Pancreas (tissue), 10 donors: ENCODE measurements around the gene FAM78B. TPM values are rescaled to one million over a fixed set of nuclear protein-coding genes. Genes with fewer than 3 reads are reported as not detected.

ENCODE experiments used
- ATAC-seq, 4 donors: fragments of 200-7000 bp; cut with Tn5 transposase; one replicate each; pipeline versions ENCODE4 v1.8.0 to v1.9.1; 2020; ENCODE audit warnings: mild to moderate bottlenecking in 4 of 4, moderate library complexity in 4 of 4
- DNase-seq, 6 donors: peaks; one replicate each; pipeline ENCODE4 v3.0.0-alpha.2; 2020
- FAIRE-seq: peaks from 2 replicates; lab custom pipeline; 2012; peaks lifted over from hg19 to GRCh38; lab: Jason Lieb, UNC
- H3K27ac ChIP-seq, 4 donors: fragments of 200-600 bp; sonication (generic); 1 replicate in 3 of 4; 2 replicates in 1 of 4; pipeline versions ENCODE4 v1.5.0 to v1.8.0; 2020
- H3K27me3 ChIP-seq, 4 donors: fragments of 200-600 bp; one replicate each; pipeline ENCODE4 v1.8.0; 2021
- H3K36me3 ChIP-seq, 3 donors: fragments of 200-600 bp; sonication (generic) in 1 of 3; one replicate each; pipeline versions ENCODE4 v1.5.0 to v1.8.0; 2020 to 2021
- H3K4me1 ChIP-seq, 3 donors: fragments of 200-600 bp; one replicate each; pipeline ENCODE4 v1.8.0; 2021
- H3K4me3 ChIP-seq, 4 donors: fragments of 200-600 bp; sonication (generic) in 2 of 4; one replicate each; pipeline versions ENCODE4 v1.5.0 to v1.8.0; 2020 to 2021
- H3K9me3 ChIP-seq, 4 donors: fragments of 200-600 bp; one replicate each; pipeline ENCODE4 v1.8.0; 2021
- WGBS, 2 donors: extraction: QIAGEN DNeasy Blood & Tissue Kit; methylation state at CpG; one replicate each; pipeline ENCODE4 v1.1.7; 2013; 5-methylcytosine and 5-hydroxymethylcytosine counted together
- intact Hi-C, 3 donors: fragments of 100-400 bp; cut with DNase I; formaldehyde crosslinking; loops; one replicate each; pipeline versions ENCODE4 v1.11.1 to v1.14.2; 2022
- polyA plus RNA-seq, 2 donors: library from polyadenylated mRNA; stranded (reverse); fragments of 200-250 nt; gene quantifications; one replicate each; pipeline ENCODE4 v1.2.3, GENCODE V29; 2013
- total RNA-seq, 6 donors: library from RNA; stranded (reverse); fragmentation: NEBNext Ultra II Directional in 4 of 6; extraction: Animal tissue kit (Norgen Biotek cat#: 25700) in 4 of 6; gene quantifications; one replicate each; pipeline versions ENCODE4 v1.2.1 to v1.2.4, GENCODE V29; 2021 to 2023
- TF ChIP-seq, protein P1 (sequence below), 4 donors: fragments of 200-600 bp; sonication (generic) in 3 of 4; IDR thresholded peaks; one replicate each; pipeline versions ENCODE4 v1.5.0 to v1.8.0; 2021; ENCODE audit warnings: antibody characterized with exemption in 4 of 4
- donor health status: healthy with polysubstance abuse.
- donor health status: DM: no; HTN: no; CAD: no; lungs with moderate emphysema.
- donor health status: DM: no; HTN: no; CAD: no.
- donor health status: control.
- donor health status: control.
- donor health status: Bipolar disorder and iron deficiency.
- donor health status: DM: yes; HTN: yes; CAD: no.
- donor health status: DM: no; HTN: no; CAD: no.
- donor health status: DM: no; HTN: no; CAD: no.
- donor health status: DM: yes; HTN: yes; CAD: no.

The FAM78B gene
- total and polyA plus RNA-seq, 8 donors: 0.66 to 3.6 (median 1.4) TPM

DNA sequence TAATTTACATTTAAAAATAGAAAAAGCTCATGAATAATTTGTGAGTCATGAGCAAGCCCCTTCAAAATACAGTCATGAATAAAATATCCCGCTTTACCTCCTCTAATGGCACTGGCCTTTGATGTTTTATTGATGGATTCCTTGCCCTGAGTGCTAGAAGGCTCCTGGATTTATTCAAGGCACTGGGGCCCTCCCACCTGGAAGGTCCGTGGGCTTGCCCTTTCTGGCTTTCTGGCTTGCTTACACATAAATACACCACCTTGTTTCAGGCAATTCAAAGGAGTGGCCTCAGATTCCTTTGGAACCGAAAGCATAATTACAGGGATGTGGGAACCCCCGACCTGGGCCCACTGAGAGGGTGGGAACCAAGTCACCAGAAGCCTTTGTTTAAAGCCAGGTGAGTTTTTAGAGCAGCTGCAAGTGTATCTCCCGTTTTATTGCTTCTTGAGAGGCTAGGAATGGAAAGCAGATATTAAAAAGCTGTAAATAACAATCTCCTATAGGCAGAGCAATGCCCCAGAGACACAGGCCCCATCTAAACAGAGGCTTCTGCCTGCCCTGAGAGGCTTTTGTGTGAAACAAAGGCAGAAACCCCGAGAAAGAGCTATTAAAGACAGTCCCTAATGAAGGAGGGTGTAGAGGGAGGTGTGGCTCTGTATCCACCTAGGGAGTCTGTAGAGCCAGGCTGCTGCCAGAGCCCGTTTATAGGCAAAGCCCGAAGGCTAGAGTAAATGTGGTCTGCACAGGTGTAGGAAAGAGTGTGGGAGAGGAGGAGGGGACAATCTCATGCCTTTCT lies 126.4 kb downstream of the FAM78B start:
- ATAC-seq: no peak
- 66 to 67% methylated on average over 8 of the region's 8 CpGs for WGBS, 2 donors
- Histone ChIP-seq H3K36me3 (no peaks in the 10 kb centered on the region), H3K4me3 (no peak overlapping the region), H3K9me3 (no peaks in the 10 kb centered on the region), H3K27me3 (no peaks in the 10 kb centered on the region), H3K27ac (no peak overlapping the region), H3K4me1 (no peaks in the 10 kb centered on the region)
- intact Hi-C loops: no loop called here
- no peak for FAIRE-seq
- DNase-seq: no peak
- TF ChIP-seq, protein P1, sequence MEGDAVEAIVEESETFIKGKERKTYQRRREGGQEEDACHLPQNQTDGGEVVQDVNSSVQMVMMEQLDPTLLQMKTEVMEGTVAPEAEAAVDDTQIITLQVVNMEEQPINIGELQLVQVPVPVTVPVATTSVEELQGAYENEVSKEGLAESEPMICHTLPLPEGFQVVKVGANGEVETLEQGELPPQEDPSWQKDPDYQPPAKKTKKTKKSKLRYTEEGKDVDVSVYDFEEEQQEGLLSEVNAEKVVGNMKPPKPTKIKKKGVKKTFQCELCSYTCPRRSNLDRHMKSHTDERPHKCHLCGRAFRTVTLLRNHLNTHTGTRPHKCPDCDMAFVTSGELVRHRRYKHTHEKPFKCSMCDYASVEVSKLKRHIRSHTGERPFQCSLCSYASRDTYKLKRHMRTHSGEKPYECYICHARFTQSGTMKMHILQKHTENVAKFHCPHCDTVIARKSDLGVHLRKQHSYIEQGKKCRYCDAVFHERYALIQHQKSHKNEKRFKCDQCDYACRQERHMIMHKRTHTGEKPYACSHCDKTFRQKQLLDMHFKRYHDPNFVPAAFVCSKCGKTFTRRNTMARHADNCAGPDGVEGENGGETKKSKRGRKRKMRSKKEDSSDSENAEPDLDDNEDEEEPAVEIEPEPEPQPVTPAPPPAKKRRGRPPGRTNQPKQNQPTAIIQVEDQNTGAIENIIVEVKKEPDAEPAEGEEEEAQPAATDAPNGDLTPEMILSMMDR (IDR thresholded peaks at IDR 0.05): no peak

DNA sequence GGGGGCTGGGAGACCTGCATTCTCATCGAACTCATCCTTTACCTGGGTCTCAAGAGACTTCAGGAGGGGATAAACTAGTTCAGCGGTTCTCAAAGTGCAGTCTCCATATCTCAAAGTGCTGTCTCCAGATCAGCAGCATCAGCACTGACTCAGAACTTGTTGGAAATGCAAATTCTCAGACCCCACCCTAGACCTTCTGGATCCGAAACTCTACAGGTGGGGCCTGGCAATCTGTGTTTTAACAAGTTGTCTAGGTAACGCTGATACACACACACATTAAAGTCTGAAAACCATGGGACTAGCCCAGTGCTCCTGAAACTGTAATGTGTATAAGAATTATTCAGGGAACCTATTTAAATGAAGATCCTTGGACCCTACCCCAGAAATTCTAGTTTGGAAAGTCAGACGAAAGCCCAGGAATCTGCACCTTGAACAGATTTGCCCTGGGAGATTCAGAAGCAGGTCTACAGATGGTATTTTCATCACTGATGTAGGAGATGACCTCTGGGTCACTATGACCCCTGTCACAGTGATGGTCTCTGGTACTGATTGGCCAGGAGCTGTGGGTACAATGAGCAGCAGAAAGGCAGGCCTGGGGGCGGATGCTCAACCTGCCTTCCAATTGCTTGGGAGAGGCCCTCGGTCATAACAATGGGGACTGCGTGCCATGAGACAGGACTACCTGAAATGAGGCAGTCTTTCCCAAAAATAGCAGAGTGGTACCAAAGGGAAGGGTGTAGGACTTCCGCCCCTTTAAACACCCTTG lies 127.2 kb downstream of the FAM78B start:
- Histone ChIP-seq H3K4me3 (no peak overlapping the region), H3K9me3 (no peaks in the 10 kb centered on the region), H3K4me1 (no peaks in the 10 kb centered on the region), H3K36me3 (no peaks in the 10 kb centered on the region), H3K27ac (no peak overlapping the region), H3K27me3 (no peaks in the 10 kb centered on the region)
- DNase-seq (no peak), FAIRE-seq (no peak), ATAC-seq (no peak)
- 87 to 92% methylated on average over 9 of the region's 9 CpGs for WGBS, 2 donors
- TF ChIP-seq, protein P1 (IDR thresholded peaks at IDR 0.05): no peak
- intact Hi-C loops: no loop called here

DNA sequence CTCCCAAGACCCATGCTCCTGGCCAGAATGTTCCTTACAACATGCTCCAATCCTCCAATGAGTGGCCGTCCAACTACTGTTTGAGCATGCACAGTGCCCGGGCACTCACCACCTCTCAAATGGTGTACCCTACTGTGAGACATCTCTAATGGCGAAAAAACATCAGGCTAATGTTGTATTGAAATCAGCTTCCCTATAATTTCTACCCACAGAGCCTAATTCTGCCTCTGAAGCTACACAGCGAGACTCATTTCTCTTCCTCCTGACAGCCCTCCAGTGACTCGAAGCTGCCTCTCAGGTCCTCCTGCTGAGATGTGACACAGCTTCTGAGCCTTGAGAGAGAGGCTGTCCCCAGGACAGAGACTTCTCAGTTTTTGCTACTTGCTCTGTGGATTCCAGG lies 130.7 kb downstream of the FAM78B start:
- 85 to 86% methylated on average over 5 of the region's 5 CpGs for WGBS, 2 donors
- Histone ChIP-seq H3K9me3 (no peaks in the 10 kb centered on the region), H3K27ac (no peak overlapping the region), H3K27me3 (no peaks in the 10 kb centered on the region), H3K4me3 (no peak overlapping the region), H3K36me3 (no peaks in the 10 kb centered on the region), H3K4me1 (peaks cover 3 to 17% (median 15%) of the 10 kb centered on the region in 3 donors)
- TF ChIP-seq, protein P1 (IDR thresholded peaks at IDR 0.05): no peak
- ATAC-seq (no peak), FAIRE-seq (no peak), DNase-seq (no peak)
- intact Hi-C loops: no loop called here

DNA sequence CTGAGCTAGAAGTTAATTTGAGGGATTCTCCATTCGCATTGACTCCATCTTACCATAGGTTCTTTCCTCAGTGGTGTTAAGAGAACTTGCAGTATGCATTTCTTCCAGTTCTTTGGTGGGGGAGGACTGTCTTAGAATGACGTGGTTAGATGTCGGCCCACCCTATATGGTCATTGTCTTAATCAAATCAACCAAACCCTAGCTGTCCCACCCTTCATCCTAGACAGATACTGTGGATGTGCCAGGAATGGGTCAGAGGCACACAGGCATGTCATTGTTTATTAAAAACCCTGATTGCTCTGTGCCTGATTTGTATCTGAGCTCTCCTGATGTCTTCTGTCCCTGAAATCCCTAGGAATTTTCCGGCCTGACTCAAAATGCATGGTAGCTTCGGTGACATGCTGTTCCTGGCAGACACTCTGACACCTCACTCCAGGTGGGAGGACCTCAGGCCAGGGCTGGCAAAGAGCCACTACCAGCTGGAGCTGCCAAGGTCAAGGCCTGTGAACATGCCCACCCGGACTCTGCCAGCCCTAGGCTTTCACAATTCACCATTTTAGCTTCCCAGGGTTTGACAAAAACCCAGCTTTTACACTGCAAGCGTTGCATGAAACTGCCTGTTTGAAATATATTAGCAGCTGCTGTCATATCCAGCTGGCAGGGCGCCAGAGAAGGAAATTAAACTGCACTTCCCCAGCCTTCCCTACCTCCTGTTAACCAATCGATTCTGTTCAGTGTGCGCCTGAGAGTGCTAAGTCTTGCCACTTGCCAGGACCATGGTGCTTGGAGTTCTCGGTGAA lies 134.0 kb downstream of the FAM78B start:
- intact Hi-C loops: no loop called here
- Histone ChIP-seq H3K27me3 (no peaks in the 10 kb centered on the region), H3K4me3 (no peak overlapping the region), H3K27ac (peak overlapping the region in 2 of 4 donors; percentile 26 to 30), H3K9me3 (no peaks in the 10 kb centered on the region), H3K4me1 (peaks cover 3 to 17% (median 15%) of the 10 kb centered on the region in 3 donors), H3K36me3 (no peaks in the 10 kb centered on the region)
- TF ChIP-seq, protein P1 (IDR thresholded peaks at IDR 0.05): no peak
- DNase-seq (peak; percentile 70 to 94 (median 84)), ATAC-seq (peak; percentile 91 to 93 (median 92)), FAIRE-seq (no peak)
- 28 to 30% methylated on average over 11 of the region's 11 CpGs for WGBS, 2 donors
